Astrocyte of the spinal cord (primary cell): ENCODE data around the gene ADAMTS20.

Experiments used
- DNase-seq: peaks from one replicate; pipeline ENCODE4 v3.0.0; 2011; ENCODE audit warnings: low read depth, low spot score
- H3K4me3 ChIP-seq: 2 replicates; pipeline ENCODE4 v1.5.1; 2011; ENCODE audit warnings: low read depth, mild to moderate bottlenecking, low read length, moderate library complexity
- in situ Hi-C: cut with HindIII; loops from 2 replicates; pipeline ENCODE4 v1.10.0; 2017; ENCODE audit warnings: low sequenced_read_pairs
- TF ChIP-seq, protein P1 (sequence below): IDR thresholded peaks from 2 replicates; pipeline ENCODE4 v1.5.1; 2012; ENCODE audit warnings: low read depth, mild to moderate bottlenecking, low read length, inconsistent platforms

Gene ADAMTS20

DNA sequence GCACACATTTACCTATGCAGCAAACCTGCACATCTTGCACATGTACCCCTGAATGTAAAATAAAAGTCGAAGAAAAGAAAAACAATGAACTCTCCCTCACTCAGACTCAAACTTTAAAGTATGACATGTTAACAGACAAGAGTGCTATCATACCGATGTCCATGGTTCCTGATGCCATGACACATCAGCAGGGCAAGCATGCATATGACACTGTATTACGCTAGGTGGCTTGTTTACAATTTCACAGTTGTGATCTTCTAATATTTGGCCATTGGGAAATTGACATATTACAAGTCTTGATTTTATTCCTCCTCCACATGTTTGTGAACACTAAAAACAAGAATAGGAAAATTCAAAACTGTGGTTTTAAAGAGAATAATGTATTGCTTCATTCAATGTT is 126.6 kb downstream of the ADAMTS20 start:
- H3K4me3 ChIP-seq, result no peak overlapping the region

DNA sequence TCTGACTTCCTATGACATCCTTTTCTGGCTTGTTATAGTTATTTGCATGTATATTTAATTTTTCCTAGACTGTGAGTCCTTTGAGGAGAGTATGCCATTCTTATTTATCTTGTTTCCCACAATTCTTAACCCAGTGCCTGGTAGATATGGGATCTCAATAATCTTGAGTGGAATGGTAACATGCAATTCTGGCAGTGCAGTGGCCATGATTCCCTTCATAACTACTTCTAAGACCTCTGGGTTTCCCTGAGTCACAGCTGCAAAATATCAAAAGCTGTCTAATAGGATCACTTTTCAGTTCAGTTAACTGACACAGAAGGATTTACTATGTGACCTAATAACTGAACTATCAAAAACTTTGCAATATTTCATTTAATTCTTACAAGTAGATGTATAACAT is 135.0 kb downstream of the ADAMTS20 start:
- TF ChIP-seq, protein P1, sequence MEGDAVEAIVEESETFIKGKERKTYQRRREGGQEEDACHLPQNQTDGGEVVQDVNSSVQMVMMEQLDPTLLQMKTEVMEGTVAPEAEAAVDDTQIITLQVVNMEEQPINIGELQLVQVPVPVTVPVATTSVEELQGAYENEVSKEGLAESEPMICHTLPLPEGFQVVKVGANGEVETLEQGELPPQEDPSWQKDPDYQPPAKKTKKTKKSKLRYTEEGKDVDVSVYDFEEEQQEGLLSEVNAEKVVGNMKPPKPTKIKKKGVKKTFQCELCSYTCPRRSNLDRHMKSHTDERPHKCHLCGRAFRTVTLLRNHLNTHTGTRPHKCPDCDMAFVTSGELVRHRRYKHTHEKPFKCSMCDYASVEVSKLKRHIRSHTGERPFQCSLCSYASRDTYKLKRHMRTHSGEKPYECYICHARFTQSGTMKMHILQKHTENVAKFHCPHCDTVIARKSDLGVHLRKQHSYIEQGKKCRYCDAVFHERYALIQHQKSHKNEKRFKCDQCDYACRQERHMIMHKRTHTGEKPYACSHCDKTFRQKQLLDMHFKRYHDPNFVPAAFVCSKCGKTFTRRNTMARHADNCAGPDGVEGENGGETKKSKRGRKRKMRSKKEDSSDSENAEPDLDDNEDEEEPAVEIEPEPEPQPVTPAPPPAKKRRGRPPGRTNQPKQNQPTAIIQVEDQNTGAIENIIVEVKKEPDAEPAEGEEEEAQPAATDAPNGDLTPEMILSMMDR, result no peak
- no peak overlapping the region for H3K4me3 ChIP-seq
- no peak for DNase-seq
- in situ Hi-C loops, result no loop called here

More for the DNA sequence above, 126.6 kb downstream of the ADAMTS20 start:
- in situ Hi-C loops, result no loop called here
- TF ChIP-seq, protein P1, result no peak
- DNase-seq, result no peak

- DNase-seq, result peak; percentile 54
- no peak overlapping the region for H3K4me3 ChIP-seq
- TF ChIP-seq, protein P1, result no peak
- in situ Hi-C loops, result no loop called here
These were observed 144.0 kb downstream of the ADAMTS20 start for GRCh38 chr12:43407816-43408645.

DNA sequence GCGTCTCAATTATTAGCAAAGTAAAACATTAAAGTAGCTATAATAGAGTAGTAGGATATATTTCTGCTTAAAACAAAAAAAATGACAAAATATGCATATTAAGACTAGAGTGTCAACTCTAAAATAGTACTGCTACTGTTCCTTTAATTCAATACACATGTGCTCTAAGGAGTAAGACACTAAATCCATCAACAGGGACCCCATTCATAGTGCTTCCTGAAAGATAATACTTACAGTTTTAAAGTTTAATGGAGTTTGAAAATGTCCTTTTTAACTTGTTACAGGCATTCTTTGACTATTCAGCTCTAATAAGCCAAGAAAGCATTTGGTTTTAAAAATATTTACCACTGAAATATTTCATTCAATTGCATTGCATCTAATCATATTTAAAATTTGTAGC is 145.2 kb downstream of the ADAMTS20 start:
- no peak overlapping the region for H3K4me3 ChIP-seq
- TF ChIP-seq, protein P1, result no peak
- in situ Hi-C loops, result no loop called here
- DNase-seq, result no peak

DNA sequence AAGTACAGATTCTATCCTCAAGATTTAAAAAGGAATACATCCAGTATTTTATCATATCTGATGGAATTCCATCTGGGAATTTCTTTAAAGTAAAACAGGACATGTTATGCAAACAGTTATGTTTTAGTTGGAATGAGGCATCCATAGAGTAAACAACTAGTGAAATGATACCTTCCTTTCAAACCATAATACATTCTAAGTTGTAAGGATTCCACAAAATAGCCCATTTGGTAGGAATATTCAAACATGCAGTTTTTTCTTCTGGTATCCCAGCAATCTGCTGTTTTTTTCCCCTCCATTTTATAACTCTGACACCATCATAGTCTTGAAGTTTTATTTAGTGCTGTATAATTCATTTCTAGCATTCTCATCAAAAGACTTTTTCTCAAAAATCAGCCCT is 149.6 kb downstream of the ADAMTS20 start:
- no peak for DNase-seq
- in situ Hi-C loops, result no loop called here
- TF ChIP-seq, protein P1, result no peak
- no peak overlapping the region for H3K4me3 ChIP-seq

GRCh38 chr12:43401096-43401495 is 150.9 kb downstream of the ADAMTS20 start:
- no peak overlapping the region for H3K4me3 ChIP-seq
- DNase-seq, result no peak
- TF ChIP-seq, protein P1, result no peak
- in situ Hi-C loops, result no loop called here
